Panc1 (cell line): ENCODE results near the gene NR5A2.

Experiments
- POLR2AphosphoS5 ChIP-seq: IDR thresholded peaks from 2 replicates; pipeline ENCODE4 v1.6.1; 2012; ENCODE audit warnings: mild to moderate bottlenecking, low read depth, low read length, moderate library complexity
- REST ChIP-seq, 2 experiments: IDR thresholded peaks; 2 replicates each; pipeline ENCODE4 v1.6.1; 2011 to 2012; ENCODE audit warnings: low read depth in 2 of 2, control low read depth in 1 of 2, low read length in 1 of 2, mild to moderate bottlenecking in 1 of 2, moderate library complexity in 1 of 2; ENCODE audit not compliant: insufficient read depth in 1 of 2
- TCF7L2 ChIP-seq: IDR thresholded peaks from 2 replicates; pipeline ENCODE4 v1.6.1; 2011; ENCODE audit warnings: mild to moderate bottlenecking, low read depth, low read length, inconsistent platforms
- TF ChIP-seq, protein P1 (sequence below): fragments of 450-650 bp; IDR thresholded peaks from 2 replicates; pipeline ENCODE4 v1.5.1; 2017; ENCODE audit warnings: mild to moderate bottlenecking

DNA sequence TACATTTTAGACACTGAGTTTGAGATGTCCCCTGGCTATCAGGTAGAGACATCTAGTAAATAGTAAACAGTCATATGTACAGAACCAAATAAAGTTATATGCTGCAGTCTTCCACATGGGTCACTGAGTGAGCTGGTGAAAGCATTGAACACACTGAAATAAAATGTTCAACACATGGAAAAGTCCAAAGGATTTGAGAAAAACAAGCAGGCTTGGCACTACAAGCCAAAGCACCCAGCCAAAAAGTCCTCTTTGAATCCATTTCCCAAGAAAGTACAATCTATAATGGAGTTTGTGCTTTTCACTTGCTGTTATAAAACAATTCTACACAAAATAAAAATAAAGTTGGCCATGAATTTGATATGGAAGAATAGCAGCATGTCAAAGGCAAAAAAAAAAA, 135.4 kb downstream of the NR5A2 start:
- TF ChIP-seq, protein P1, sequence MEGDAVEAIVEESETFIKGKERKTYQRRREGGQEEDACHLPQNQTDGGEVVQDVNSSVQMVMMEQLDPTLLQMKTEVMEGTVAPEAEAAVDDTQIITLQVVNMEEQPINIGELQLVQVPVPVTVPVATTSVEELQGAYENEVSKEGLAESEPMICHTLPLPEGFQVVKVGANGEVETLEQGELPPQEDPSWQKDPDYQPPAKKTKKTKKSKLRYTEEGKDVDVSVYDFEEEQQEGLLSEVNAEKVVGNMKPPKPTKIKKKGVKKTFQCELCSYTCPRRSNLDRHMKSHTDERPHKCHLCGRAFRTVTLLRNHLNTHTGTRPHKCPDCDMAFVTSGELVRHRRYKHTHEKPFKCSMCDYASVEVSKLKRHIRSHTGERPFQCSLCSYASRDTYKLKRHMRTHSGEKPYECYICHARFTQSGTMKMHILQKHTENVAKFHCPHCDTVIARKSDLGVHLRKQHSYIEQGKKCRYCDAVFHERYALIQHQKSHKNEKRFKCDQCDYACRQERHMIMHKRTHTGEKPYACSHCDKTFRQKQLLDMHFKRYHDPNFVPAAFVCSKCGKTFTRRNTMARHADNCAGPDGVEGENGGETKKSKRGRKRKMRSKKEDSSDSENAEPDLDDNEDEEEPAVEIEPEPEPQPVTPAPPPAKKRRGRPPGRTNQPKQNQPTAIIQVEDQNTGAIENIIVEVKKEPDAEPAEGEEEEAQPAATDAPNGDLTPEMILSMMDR = no peak
- TF ChIP-seq TCF7L2 = no peak
- TF ChIP-seq POLR2AphosphoS5 = no peak
- TF ChIP-seq REST (IDR thresholded peaks at IDR 0.05; ENCODE audit: insufficient read depth in 1 of 2, low read depth in 2 of 2, low read length in 1 of 2) = no peak
